ENCODE measurements around the gene TRIM60. TPM values are rescaled to one million over a fixed set of nuclear protein-coding genes. Genes with fewer than 3 reads are reported as not detected.
"Not testable (repeated sequence)": the region's sequence is repeated elsewhere in the genome, so short reads cannot be mapped to it uniquely, and the experiment has no call there.

TRIM60 gene
- total RNA-seq = not detected
- long read RNA-seq = 0 reads

- Histone ChIP-seq H3K4me1 (no peaks in the 10 kb centered on the region), H3K9me3 (replicated peaks) (peaks cover 15% of the 10 kb centered on the region), H3K36me3 (no peaks in the 10 kb centered on the region), H3K27me3 (ENCODE audit: low read depth) (no peaks in the 10 kb centered on the region), H3K4me3 (no peak within 1 kb of the TSS), H3K27ac (replicated peaks) (no peak within 1 kb of the TSS)
- no peak for TF ChIP-seq CTCF (IDR thresholded peaks at IDR 0.05; ENCODE audit: borderline replicate concordance)
- no peak for DNase-seq
- intact Hi-C loops (cut with micrococcal nuclease) = no loop called here
Measured at GRCh38 chr4:165031436-165032211, at the start of gene TRIM60. Gene TRIM60 (plus strand): TSS chr4:165031999. CDS start chr4:165040073, 8,074 bp downstream.

GRCh38 chr4:164989471-164989870, 42.3 kb upstream of the TRIM60 start:
- no peaks in the 10 kb centered on the region for H3K36me3 ChIP-seq
- DNase-seq = no peak
- H3K4me1 ChIP-seq = no peaks in the 10 kb centered on the region
- H3K9me3 ChIP-seq (replicated peaks) = peaks cover 6% of the 10 kb centered on the region
- no peak for TF ChIP-seq CTCF (IDR thresholded peaks at IDR 0.05; ENCODE audit: borderline replicate concordance)
- no peak overlapping the region for H3K27ac ChIP-seq (replicated peaks)
- H3K27me3 ChIP-seq (ENCODE audit: low read depth) = peaks cover 10% of the 10 kb centered on the region
- no peak overlapping the region for H3K4me3 ChIP-seq
- intact Hi-C loops (cut with micrococcal nuclease) = no loop called here

- H3K4me1 ChIP-seq; DNase-seq; H3K9me3 ChIP-seq (replicated peaks); intact Hi-C loops (cut with micrococcal nuclease); H3K4me3 ChIP-seq; H3K27ac ChIP-seq (replicated peaks); H3K36me3 ChIP-seq: not testable (repeated sequence)
- peaks cover 22% of the 10 kb centered on the region for H3K27me3 ChIP-seq (ENCODE audit: low read depth)
Measured at GRCh38 chr4:164990786-164991185, 41.0 kb upstream of the TRIM60 start.

GRCh38 chr4:164996123-164996522, 35.7 kb upstream of the TRIM60 start:
- H3K4me1 ChIP-seq; DNase-seq; H3K27ac ChIP-seq (replicated peaks); H3K36me3 ChIP-seq; intact Hi-C loops (cut with micrococcal nuclease); H3K9me3 ChIP-seq (replicated peaks); H3K4me3 ChIP-seq: not testable (repeated sequence)
- H3K27me3 ChIP-seq (ENCODE audit: low read depth) = peaks cover 27% of the 10 kb centered on the region

- H3K9me3 ChIP-seq (replicated peaks) = no peaks in the 10 kb centered on the region
- no peaks in the 10 kb centered on the region for H3K36me3 ChIP-seq
- peaks cover 19% of the 10 kb centered on the region for H3K27me3 ChIP-seq (ENCODE audit: low read depth)
- H3K27ac ChIP-seq (replicated peaks) = no peak overlapping the region
- no peak overlapping the region for H3K4me3 ChIP-seq
- intact Hi-C loops (cut with micrococcal nuclease) = no loop called here
- no peaks in the 10 kb centered on the region for H3K4me1 ChIP-seq
- TF ChIP-seq CTCF (IDR thresholded peaks at IDR 0.05; ENCODE audit: borderline replicate concordance) = no peak
- no peak for DNase-seq
Measured at GRCh38 chr4:164997324-164997723, 34.5 kb upstream of the TRIM60 start.

GRCh38 chr4:164997941-164998340, 33.9 kb upstream of the TRIM60 start:
- H3K9me3 ChIP-seq (replicated peaks) = no peaks in the 10 kb centered on the region
- no peak for DNase-seq
- TF ChIP-seq CTCF (IDR thresholded peaks at IDR 0.05; ENCODE audit: borderline replicate concordance) = no peak
- no peaks in the 10 kb centered on the region for H3K4me1 ChIP-seq
- intact Hi-C loops (cut with micrococcal nuclease) = no loop called here
- peaks cover 22% of the 10 kb centered on the region for H3K27me3 ChIP-seq (ENCODE audit: low read depth)
- no peak overlapping the region for H3K4me3 ChIP-seq
- no peaks in the 10 kb centered on the region for H3K36me3 ChIP-seq
- H3K27ac ChIP-seq (replicated peaks) = no peak overlapping the region

- H3K4me3 ChIP-seq; H3K9me3 ChIP-seq (replicated peaks); H3K36me3 ChIP-seq; intact Hi-C loops (cut with micrococcal nuclease); H3K4me1 ChIP-seq; DNase-seq; H3K27ac ChIP-seq (replicated peaks): not testable (repeated sequence)
- H3K27me3 ChIP-seq (ENCODE audit: low read depth) = peaks cover 28% of the 10 kb centered on the region
Measured at GRCh38 chr4:164998526-164999080, 33.2 kb upstream of the TRIM60 start.

- H3K9me3 ChIP-seq (replicated peaks); H3K36me3 ChIP-seq; intact Hi-C loops (cut with micrococcal nuclease); H3K4me1 ChIP-seq; H3K27ac ChIP-seq (replicated peaks); H3K4me3 ChIP-seq; DNase-seq: not testable (repeated sequence)
- H3K27me3 ChIP-seq (ENCODE audit: low read depth) = peaks cover 18% of the 10 kb centered on the region
Measured at GRCh38 chr4:165001957-165002356, 29.8 kb upstream of the TRIM60 start.
